GM21528 (cell line): ENCODE data around the gene AHRR.
"Not testable (repeated sequence)": the region's sequence is repeated elsewhere in the genome, so short reads cannot be mapped to it uniquely, and the experiment has no call there.

Source experiments
- ATAC-seq: cut with Tn5 transposase; IDR thresholded peaks from one replicate; pipeline ENCODE4 v1.9.1; 2021; ENCODE audit warnings: mild to moderate bottlenecking, moderate library complexity; ENCODE audit not compliant: unreplicated experiment, low FRiP score

The AHRR gene

DNA sequence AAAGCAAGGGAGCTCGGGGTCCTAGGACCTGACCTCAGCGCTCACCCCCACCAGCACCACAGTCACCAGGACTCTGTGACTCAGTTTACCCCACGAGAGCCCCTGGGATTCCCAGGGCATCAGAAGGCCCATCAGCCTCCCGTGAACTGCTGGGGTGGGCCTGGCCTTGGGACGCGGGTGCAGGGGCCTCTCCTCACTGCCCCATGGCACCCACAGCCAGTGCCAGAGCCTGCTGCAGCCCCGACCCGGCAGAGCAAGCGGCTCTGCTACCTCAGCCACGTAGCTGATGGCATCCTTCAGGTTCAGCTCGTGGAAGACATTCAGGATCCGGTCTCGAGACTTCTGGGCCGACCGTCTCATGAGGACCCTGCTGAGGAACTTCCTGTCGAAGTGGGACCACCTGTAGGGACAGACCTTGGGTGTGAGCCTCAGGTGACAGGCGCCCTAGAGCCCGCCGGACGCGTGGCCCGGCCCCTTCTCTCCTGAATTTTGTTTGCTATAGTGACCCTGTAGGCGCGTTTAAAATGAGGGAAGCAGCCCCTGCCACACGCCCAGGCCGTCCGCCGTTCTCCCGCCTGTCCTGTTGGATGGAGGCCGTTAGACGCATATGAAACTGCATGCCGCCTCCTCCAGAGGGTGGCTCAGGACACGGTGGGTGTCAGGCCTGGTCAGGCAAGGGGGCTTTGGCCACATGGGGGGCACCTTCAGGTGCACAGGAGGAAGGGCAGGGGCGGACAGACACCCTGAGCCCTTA, 158.2 kb downstream of the AHRR start:
- no peak for ATAC-seq

GRCh38 chr5:481347-481746, 159.8 kb downstream of the AHRR start:
- no peak for ATAC-seq

GRCh38 chr5:482021-482420, 160.5 kb downstream of the AHRR start:
- no peak for ATAC-seq

- no peak for ATAC-seq
Observed at GRCh38 chr5:482506-482905, 161.0 kb downstream of the AHRR start.

GRCh38 chr5:483011-483410, 161.5 kb downstream of the AHRR start:
- no peak for ATAC-seq

DNA sequence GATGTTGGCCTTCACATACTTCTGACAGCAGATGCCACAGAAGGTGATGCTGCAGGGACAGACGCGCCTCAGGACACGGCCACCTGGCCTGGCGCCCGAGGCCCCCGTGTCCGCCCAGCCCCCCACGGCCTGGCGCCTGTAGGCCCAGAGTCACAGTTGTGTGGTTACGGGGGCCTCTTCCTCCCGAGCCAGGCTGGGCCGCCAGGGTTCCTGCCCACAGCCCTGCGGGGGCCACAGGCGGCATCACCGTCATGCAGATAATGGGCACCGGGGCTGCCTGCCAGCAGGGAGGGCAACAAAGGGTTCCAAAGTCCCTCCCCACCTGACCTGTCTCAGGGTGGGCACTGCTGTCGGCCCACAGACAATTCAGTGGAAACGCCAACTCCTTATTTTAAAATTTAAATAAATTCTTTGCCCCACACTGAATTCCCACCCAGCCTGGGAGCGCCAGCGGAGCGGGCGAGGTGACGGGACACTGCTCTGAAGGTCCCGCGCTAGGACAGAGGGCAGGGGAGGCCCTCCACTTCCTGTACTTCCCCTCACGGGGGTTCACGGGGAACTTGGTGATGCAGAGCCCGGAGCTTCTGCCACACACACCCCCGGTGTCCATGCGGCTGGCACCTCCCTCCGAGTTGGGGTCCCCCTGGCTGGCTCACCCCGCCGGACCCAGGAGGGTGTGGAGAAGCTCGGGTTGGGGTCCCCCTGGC, 162.1 kb downstream of the AHRR start:
- no peak for ATAC-seq

GRCh38 chr5:484556-484955, 163.0 kb downstream of the AHRR start:
- ATAC-seq: no peak

DNA sequence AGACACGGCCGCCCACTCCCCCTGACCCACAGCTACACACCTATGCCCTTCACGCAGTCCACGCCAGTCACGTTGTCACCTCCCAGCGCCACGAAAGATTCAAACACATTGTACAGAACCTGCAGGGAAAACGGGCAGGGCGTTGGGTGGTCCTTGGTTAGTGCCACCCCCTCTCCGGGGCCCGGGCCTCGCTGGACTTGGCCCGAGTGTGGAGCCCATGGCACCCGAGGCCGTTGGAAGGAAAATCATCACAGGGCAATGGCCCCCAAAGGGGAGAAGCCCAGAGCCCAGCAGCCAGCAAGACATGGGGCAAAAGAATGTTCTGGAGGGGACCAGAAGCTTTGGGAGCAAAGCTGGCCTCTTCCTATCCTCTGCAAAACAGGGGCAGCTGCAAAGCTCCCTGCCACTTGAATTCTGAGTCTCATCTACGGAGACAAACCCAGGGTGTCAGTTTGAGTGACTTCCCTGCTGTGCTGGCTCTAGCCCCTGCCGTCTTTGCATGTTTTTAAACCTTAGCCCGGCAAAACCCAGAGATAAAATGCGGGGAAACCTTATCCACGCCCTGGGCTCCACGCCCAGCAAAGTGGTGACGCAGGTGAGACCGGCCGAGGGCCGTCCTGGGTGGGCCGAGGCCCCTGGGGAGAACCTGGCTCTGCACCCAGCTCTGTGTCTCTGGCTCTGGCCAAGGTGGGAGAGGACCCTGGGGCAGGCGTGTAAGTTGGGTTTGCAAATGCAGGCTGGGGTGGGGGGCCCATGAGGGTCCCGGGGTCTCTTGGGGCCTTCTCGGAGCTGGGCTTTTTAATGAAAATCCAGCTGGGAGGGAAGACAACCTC, 163.8 kb downstream of the AHRR start:
- no peak for ATAC-seq

GRCh38 chr5:485946-486491, 164.5 kb downstream of the AHRR start:
- ATAC-seq: no peak

- not testable (repeated sequence) for ATAC-seq
Observed at GRCh38 chr5:486597-486996, 165.1 kb downstream of the AHRR start.
